Measurements from ENCODE around the gene CREB1.

The CREB1 gene

DNA sequence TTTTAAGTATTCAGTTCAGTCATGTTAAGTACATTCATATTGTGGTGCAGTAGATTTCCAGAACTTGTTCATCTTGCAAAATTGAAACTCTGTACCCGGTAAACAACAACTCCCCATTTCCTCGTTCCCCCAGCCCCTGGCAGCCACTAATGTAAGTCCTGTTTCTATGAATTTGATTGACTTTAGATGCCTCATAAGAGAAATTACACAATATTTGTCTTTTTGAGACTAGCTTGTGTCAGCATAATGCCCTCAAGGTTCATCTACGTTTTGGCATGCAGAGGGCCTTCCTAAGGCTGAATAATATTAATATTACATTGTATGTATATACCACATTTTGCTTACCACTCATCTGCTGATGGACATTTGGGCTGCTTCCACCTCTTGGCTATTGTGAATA, 64.5 kb downstream of the CREB1 start:
- no peak overlapping the region for H3K27ac ChIP-seq
- no peak for TF ChIP-seq ZFX (IDR thresholded peaks at IDR 0.05)
- TF ChIP-seq, protein P1, sequence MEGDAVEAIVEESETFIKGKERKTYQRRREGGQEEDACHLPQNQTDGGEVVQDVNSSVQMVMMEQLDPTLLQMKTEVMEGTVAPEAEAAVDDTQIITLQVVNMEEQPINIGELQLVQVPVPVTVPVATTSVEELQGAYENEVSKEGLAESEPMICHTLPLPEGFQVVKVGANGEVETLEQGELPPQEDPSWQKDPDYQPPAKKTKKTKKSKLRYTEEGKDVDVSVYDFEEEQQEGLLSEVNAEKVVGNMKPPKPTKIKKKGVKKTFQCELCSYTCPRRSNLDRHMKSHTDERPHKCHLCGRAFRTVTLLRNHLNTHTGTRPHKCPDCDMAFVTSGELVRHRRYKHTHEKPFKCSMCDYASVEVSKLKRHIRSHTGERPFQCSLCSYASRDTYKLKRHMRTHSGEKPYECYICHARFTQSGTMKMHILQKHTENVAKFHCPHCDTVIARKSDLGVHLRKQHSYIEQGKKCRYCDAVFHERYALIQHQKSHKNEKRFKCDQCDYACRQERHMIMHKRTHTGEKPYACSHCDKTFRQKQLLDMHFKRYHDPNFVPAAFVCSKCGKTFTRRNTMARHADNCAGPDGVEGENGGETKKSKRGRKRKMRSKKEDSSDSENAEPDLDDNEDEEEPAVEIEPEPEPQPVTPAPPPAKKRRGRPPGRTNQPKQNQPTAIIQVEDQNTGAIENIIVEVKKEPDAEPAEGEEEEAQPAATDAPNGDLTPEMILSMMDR (conservative IDR thresholded peaks at IDR 0.05), result no peak

DNA sequence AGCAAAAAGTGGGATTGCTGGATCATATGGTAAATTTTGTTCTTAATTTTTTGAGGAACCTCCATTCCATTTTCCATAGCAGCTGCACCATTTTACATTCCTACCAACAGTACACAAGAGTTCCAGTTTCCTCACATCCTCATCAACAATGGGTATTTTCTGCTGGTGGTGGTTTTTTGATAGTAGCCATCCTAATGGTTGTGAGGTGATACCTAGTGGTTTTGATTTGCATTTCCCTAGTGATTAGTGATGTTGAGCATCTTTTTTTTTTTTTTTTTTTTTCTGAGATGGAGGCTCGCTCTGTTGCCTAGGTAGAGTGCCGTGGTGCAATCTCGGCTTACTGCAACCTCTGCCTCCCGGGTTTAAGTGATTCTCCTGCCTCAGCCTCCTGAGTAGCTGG, 65.0 kb downstream of the CREB1 start:
- H3K27ac ChIP-seq, result no peak overlapping the region
- TF ChIP-seq, protein P1 (conservative IDR thresholded peaks at IDR 0.05), result no peak
- no peak for TF ChIP-seq ZFX (IDR thresholded peaks at IDR 0.05)

DNA sequence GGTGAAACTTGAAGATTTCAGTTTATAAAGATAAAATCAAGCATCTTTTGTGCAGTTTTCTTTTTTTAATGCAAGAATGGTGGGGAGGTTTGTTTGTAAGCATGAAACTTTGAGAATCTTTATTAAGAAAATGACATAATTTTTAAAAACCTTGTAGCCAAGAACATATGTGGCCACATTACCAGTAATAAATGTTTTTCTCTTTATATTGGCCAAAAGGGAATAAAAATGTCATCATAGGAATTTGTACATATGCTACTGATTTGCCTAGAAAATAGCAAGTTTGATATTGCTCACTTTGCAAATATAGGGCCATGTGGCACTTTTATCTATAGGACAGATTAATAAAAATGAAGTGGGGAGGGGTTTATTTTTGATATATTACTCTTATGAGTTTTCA, 69.9 kb downstream of the CREB1 start:
- no peak overlapping the region for H3K27ac ChIP-seq
- no peak for TF ChIP-seq ZFX (IDR thresholded peaks at IDR 0.05)
- TF ChIP-seq, protein P1 (conservative IDR thresholded peaks at IDR 0.05), result no peak

DNA sequence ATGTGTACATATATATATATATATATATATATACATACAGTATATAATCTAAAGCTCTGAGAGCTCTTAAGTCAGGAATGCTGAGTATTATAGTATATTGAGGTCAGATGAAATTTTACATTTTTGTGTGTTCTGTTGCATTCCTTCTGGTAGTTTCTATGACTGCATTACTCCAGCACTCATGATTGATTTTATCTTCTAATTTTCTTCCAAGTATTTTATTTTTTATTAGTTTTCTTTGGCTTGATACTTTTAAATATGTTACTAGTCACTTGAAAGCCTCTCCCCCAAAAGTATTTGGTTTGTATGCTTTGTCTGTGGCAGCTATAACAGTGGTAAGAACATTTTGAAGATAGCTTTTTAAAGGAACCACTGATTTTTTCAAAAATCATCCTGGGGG, 70.5 kb downstream of the CREB1 start:
- H3K27ac ChIP-seq, result no peak overlapping the region
- TF ChIP-seq ZFX (IDR thresholded peaks at IDR 0.05), result no peak
- TF ChIP-seq, protein P1 (conservative IDR thresholded peaks at IDR 0.05), result no peak

DNA sequence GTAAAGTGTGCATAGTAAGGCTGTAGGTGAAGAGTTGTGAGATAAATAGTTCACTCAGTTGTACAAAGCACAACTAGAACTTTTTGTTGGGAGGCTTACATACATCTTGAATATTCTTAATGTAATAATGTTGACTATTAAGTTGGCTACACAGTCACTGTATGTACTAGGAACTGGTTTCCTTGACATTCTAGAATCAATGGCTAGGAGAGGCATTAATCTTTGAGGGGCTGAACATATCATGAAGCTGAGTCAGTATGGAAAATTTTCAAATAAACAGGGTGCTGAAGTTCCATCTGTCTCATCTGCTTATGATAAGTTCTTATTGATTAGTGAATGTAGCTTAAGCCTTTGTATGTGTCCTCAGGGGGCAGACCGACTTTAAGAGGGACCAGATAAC, 72.0 kb downstream of the CREB1 start:
- no peak overlapping the region for H3K27ac ChIP-seq
- no peak for TF ChIP-seq ZFX (IDR thresholded peaks at IDR 0.05)
- TF ChIP-seq, protein P1 (conservative IDR thresholded peaks at IDR 0.05), result no peak

DNA sequence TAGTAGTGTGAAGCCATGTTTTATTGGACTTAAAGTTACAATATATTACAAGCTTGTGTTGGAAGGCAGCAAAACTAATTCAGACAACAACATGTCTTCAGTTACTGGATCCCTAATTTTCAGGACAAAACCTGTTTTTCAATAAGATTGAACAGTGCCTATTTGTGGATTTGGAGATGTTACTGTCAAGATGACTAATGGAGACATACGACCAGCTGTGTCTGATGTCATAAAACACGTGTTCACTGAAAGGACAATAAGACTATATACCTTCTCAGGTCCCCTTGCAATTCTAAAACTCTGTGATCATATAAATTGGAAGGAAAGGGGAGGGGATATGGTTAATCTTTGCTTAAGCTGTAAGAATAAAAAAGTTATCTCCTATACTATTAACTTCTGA, 73.7 kb downstream of the CREB1 start:
- H3K27ac ChIP-seq, result no peak overlapping the region
- TF ChIP-seq, protein P1 (conservative IDR thresholded peaks at IDR 0.05), result no peak
- no peak for TF ChIP-seq ZFX (IDR thresholded peaks at IDR 0.05)

DNA sequence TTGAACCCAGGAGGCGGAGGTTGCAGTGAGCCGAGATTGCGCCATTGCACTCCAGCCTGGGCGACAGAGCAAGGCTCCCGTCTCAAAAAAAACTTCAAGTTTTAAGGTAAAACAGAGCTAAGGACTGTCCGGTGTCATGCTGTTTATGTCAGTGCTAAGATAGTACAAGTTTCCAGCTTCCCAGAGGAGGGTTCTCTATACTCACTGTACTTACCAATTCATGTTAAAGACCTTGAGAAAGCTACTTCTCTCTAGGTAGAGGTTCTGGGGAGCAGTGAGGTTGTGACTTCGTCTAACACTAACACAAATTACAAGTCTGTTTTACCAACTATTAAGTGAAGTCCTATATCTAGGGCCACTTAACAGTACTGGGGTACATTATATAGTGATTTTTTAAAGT, 76.6 kb downstream of the CREB1 start:
- H3K27ac ChIP-seq, result no peak overlapping the region
- TF ChIP-seq, protein P1 (conservative IDR thresholded peaks at IDR 0.05), result no peak
- TF ChIP-seq ZFX (IDR thresholded peaks at IDR 0.05), result no peak
